ENCODE data around the gene LGSN.
"Not testable (repeated sequence)": the region's sequence is repeated elsewhere in the genome, so short reads cannot be mapped to it uniquely, and the experiment has no call there.

Gene LGSN

GRCh38 chr6:63227928-63228894 is 91.6 kb downstream of the LGSN start:
- H3K27me3 ChIP-seq; H3K9me3 ChIP-seq; H3K4me1 ChIP-seq; H3K27ac ChIP-seq; H3K36me3 ChIP-seq; H3K4me3 ChIP-seq; DNase-seq; intact Hi-C loops (cut with DNase I; ENCODE audit: low total_unique reads): not testable (repeated sequence)

GRCh38 chr6:63225987-63226386 is 93.8 kb downstream of the LGSN start:
- not testable (repeated sequence) for H3K4me3 ChIP-seq

More at GRCh38 chr6:63225987-63226386, 93.8 kb downstream of the LGSN start:
- H3K9me3 ChIP-seq; intact Hi-C loops (cut with DNase I; ENCODE audit: low total_unique reads); H3K4me1 ChIP-seq; H3K27me3 ChIP-seq; H3K27ac ChIP-seq; H3K36me3 ChIP-seq; DNase-seq: not testable (repeated sequence)

Measured in tibial artery (tissue), 4 donors.